ENCODE results near the gene C10orf53. TPM values are rescaled to one million over a fixed set of nuclear protein-coding genes. Genes with fewer than 3 reads are reported as not detected.

C10orf53 gene
- polyA plus RNA-seq, 1 of the 3 experiments (the other 2 are of a cell fraction): not detected

GRCh38 chr10:49733866-49734265, 54.4 kb downstream of the C10orf53 start:
- DNase-seq: no peak
- Histone ChIP-seq H4K20me1 (ENCODE audit: insufficient read depth) (no peaks in the 10 kb centered on the region), H3K4me3 (ENCODE audit: low read depth in 2 of 2, low read length in 1 of 2) (no peak overlapping the region), H3K27me3 (ENCODE audit: insufficient read depth) (no peaks in the 10 kb centered on the region), H3F3A (replicated peaks; ENCODE audit: insufficient read depth) (no peaks in the 10 kb centered on the region), H3K9me2 (no peaks in the 10 kb centered on the region), H2AFZ (ENCODE audit: low read depth) (no peak overlapping the region), H3K4me1 (ENCODE audit: control insufficient read depth in 1 of 2, insufficient read depth in 2 of 2, low read depth in 1 of 2, low read length in 1 of 2) (no peaks in the 10 kb centered on the region), H3K27ac (ENCODE audit: low read depth in 2 of 2, low read length in 1 of 2) (no peak overlapping the region), H3K79me2 (ENCODE audit: insufficient read depth) (no peaks in the 10 kb centered on the region), H3K36me3 (replicated peaks in 1 of 2; ENCODE audit: control insufficient read depth in 1 of 2, insufficient read depth in 2 of 2, low read length in 1 of 2) (peaks cover 0 to 23% of the 10 kb centered on the region in 2 experiments), H3K9me3 (no peaks in the 10 kb centered on the region), H3K4me2 (no peak overlapping the region), H3K9ac (no peak overlapping the region)
- CTCF ChIA-PET: no interaction called here
- 92% methylated on average over 7 of the region's 7 CpGs for WGBS (ENCODE audit: low lambda C conversion rate)
- POLR2A ChIA-PET: no interaction called here
- no peak for TF ChIP-seq FOXM1 (IDR thresholded peaks at IDR 0.05; ENCODE audit: low read depth)
- no peak for TF ChIP-seq SMC3 (IDR thresholded peaks at IDR 0.05; ENCODE audit: low read depth, low read length)
- no peak for TF ChIP-seq TCF12 (IDR thresholded peaks at IDR 0.05)
- no peak for TF ChIP-seq EZH2phosphoT487 (IDR thresholded peaks at IDR 0.05; ENCODE audit: borderline replicate concordance, low read depth)
- no peak for TF ChIP-seq USF1 (IDR thresholded peaks at IDR 0.05; ENCODE audit: borderline replicate concordance, low read depth)
- TF ChIP-seq MAX (IDR thresholded peaks at IDR 0.05; ENCODE audit: low read depth): no peak
- no peak for TF ChIP-seq GABPA (IDR thresholded peaks at IDR 0.05; ENCODE audit: low read depth)
- TF ChIP-seq FOSL2 (IDR thresholded peaks at IDR 0.05; ENCODE audit: borderline replicate concordance, low read depth): no peak
- no peak for TF ChIP-seq USF2 (IDR thresholded peaks at IDR 0.05; ENCODE audit: borderline replicate concordance, low read depth, low read length)
- TF ChIP-seq POLR2AphosphoS5 (IDR thresholded peaks at IDR 0.05; ENCODE audit: low read depth, low read length): no peak
- no peak for TF ChIP-seq RAD21 (IDR thresholded peaks at IDR 0.05; ENCODE audit: low read length)
- no peak for TF ChIP-seq PBX3 (IDR thresholded peaks at IDR 0.05)
- TF ChIP-seq CHD2 (IDR thresholded peaks at IDR 0.05; ENCODE audit: low read length, partially characterized antibody): no peak
- TF ChIP-seq JUND (IDR thresholded peaks at IDR 0.05): no peak
- no peak for TF ChIP-seq MXI1 (IDR thresholded peaks at IDR 0.05; ENCODE audit: low read depth, low read length)
- no peak for TF ChIP-seq FOXJ3 (CRISPR knock-in tag; IDR thresholded peaks at IDR 0.05)
- no peak for TF ChIP-seq ZBTB33 (IDR thresholded peaks at IDR 0.05; ENCODE audit: borderline replicate concordance, low read depth)
- no peak for TF ChIP-seq CTCF (IDR thresholded peaks at IDR 0.05)
